Sigmoid colon (tissue), 7 donors: ENCODE measurements around the gene SPTBN4. TPM values are rescaled to one million over a fixed set of nuclear protein-coding genes. Genes with fewer than 3 reads are reported as not detected.
A peak's percentile ranks its signal among the peaks of the same experiment; 100 is the strongest.

ENCODE experiments used
- DNase-seq: peaks from one replicate; pipeline ENCODE4 v3.0.0-alpha.2; 2019
- H3K27ac ChIP-seq, 4 donors: fragments of 200-600 bp; sonication (generic); one replicate each; pipeline ENCODE4 v1.5.1; 2016 to 2019; ENCODE audit warnings: mild to moderate bottlenecking in 1 of 4
- H3K27me3 ChIP-seq, 3 donors: fragments of 200-600 bp; sonication (generic); one replicate each; pipeline ENCODE4 v1.5.1; 2019; ENCODE audit warnings: mild to moderate bottlenecking in 1 of 3
- H3K36me3 ChIP-seq, 4 donors: fragments of 200-600 bp; sonication (generic); one replicate each; pipeline ENCODE4 v1.5.1; 2016 to 2019
- H3K4me1 ChIP-seq, 4 donors: fragments of 200-600 bp; sonication (generic); one replicate each; pipeline ENCODE4 v1.5.1; 2017 to 2019
- H3K4me3 ChIP-seq, 4 donors: fragments of 200-600 bp; sonication (generic); one replicate each; pipeline ENCODE4 v1.5.1; 2017 to 2019; ENCODE audit warnings: mild to moderate bottlenecking in 2 of 4, moderate library complexity in 1 of 4
- H3K9me3 ChIP-seq, 4 donors: fragments of 200-600 bp in 3 of 4; sonication (generic) in 3 of 4; one replicate each; pipeline versions ENCODE4 v1.5.1 to v1.6.1; 2013 to 2019
- EP300 ChIP-seq, 4 donors: sonication (generic); formaldehyde crosslinking; IDR thresholded peaks; one replicate each; pipeline ENCODE4 v1.6.1; 2017; ENCODE audit warnings: antibody characterized with exemption in 4 of 4
- POLR2A ChIP-seq, 2 donors: fragments of 450-650 bp; IDR thresholded peaks; one replicate each; pipeline ENCODE4 v1.6.1; 2016; ENCODE audit warnings: antibody characterized with exemption in 2 of 2, mild to moderate bottlenecking in 2 of 2, moderate library complexity in 2 of 2
- POLR2AphosphoS5 ChIP-seq, 4 donors: sonication (generic); formaldehyde crosslinking; IDR thresholded peaks; one replicate each; pipeline ENCODE4 v1.6.1; 2017; ENCODE audit warnings: antibody characterized with exemption in 4 of 4
- WGBS, 2 donors: extraction: QIAGEN DNeasy Blood & Tissue Kit; methylation state at CpG; one replicate each; pipeline ENCODE4 v1.1.7; 2013; 5-methylcytosine and 5-hydroxymethylcytosine counted together
- intact Hi-C: fragments of 100-400 bp; cut with DNase I; formaldehyde crosslinking; loops from one replicate; pipeline ENCODE4 v1.15.1; 2023
- polyA plus RNA-seq, 3 donors: library from polyadenylated mRNA; stranded (reverse); fragments of 200-250 nt; gene quantifications; one replicate each; pipeline ENCODE4 v1.2.3, GENCODE V29; 2013
- total RNA-seq, 4 donors: library from RNA; depleted of rRNA; stranded (reverse); fragments of >200 nt; gene quantifications; one replicate each; pipeline ENCODE4 v1.1.0, GENCODE V29; 2016
- TF ChIP-seq, protein P1 (sequence below), 4 experiments: fragments of 450-650 bp in 3 of 4; fragments of 200-600 bp in 1 of 4; IDR thresholded peaks; one replicate each; pipeline ENCODE4 v1.5.1; 2016 to 2019; ENCODE audit warnings: antibody characterized with exemption in 4 of 4, mild to moderate bottlenecking in 3 of 4, moderate library complexity in 2 of 4
- donor health status: healthy with polysubstance abuse.
- donor health status: Bipolar disorder and iron deficiency.
- donor health status: healthy.

SPTBN4 gene
- total and polyA plus RNA-seq, 7 donors = 0.23 to 5.0 (median 1.8) TPM; not detected in 1

DNA sequence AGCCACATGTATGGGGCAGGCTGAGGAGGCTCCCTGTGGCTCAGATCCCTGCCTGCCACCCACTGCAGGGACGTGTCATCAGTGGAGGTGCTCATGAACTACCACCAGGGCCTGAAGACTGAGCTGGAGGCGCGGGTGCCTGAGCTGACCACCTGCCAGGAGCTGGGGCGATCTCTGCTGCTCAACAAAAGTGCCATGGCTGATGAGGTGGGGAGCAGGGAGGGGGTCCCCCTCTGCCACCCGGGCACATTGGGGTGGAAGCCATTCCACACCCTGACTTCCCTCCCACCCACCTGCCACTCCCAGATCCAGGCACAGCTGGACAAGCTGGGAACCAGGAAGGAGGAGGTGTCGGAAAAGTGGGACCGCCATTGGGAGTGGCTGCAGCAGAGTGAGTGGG is 98.6 kb downstream of the SPTBN4 start:
- peaks cover 0 to 16% (median 12%) of the 10 kb centered on the region in 4 donors for H3K4me1 ChIP-seq
- no peak overlapping the region for H3K27ac ChIP-seq
- H3K27me3 ChIP-seq = peaks cover 14 to 42% (median 32%) of the 10 kb centered on the region in 3 donors
- WGBS, 2 donors = 47 to 77% methylated on average over 7 of the region's 7 CpGs
- DNase-seq = no peak
- TF ChIP-seq, protein P1, sequence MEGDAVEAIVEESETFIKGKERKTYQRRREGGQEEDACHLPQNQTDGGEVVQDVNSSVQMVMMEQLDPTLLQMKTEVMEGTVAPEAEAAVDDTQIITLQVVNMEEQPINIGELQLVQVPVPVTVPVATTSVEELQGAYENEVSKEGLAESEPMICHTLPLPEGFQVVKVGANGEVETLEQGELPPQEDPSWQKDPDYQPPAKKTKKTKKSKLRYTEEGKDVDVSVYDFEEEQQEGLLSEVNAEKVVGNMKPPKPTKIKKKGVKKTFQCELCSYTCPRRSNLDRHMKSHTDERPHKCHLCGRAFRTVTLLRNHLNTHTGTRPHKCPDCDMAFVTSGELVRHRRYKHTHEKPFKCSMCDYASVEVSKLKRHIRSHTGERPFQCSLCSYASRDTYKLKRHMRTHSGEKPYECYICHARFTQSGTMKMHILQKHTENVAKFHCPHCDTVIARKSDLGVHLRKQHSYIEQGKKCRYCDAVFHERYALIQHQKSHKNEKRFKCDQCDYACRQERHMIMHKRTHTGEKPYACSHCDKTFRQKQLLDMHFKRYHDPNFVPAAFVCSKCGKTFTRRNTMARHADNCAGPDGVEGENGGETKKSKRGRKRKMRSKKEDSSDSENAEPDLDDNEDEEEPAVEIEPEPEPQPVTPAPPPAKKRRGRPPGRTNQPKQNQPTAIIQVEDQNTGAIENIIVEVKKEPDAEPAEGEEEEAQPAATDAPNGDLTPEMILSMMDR (IDR thresholded peaks at IDR 0.05) = no peak
- H3K9me3 ChIP-seq = no peaks in the 10 kb centered on the region
- intact Hi-C loops = no loop called here
- H3K36me3 ChIP-seq = no peaks in the 10 kb centered on the region
- no peak overlapping the region for H3K4me3 ChIP-seq

DNA sequence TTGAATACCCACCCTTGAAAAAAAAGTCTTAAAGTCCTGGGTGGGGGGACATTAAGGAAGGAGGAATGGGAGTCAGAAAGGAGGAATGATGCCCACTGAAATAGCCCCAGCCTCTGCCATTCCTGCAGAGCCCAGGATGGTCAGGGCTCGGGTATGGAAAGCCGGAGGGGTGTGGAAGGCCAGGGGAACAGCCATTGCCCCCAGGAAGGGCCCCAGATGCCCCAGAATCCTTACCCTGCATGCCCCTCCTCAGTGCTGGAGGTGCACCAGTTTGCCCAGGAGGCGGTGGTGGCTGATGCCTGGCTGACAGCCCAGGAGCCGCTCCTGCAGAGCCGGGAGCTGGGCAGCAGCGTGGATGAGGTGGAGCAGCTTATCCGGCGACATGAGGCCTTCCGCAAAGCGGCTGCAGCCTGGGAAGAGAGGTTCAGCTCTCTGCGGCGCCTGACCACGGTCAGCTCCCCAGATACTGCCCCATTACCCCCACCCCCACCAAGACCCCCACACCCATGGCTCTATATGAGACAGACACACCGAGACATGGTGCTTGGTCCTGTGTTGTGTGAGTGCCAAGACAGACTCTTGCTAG is 99.2 kb downstream of the SPTBN4 start:
- no peak for DNase-seq
- Histone ChIP-seq H3K4me1 (peaks cover 0 to 18% (median 13%) of the 10 kb centered on the region in 4 donors), H3K27me3 (peaks cover 14 to 42% (median 32%) of the 10 kb centered on the region in 3 donors), H3K27ac (no peak overlapping the region), H3K4me3 (no peak overlapping the region), H3K36me3 (no peaks in the 10 kb centered on the region), H3K9me3 (no peaks in the 10 kb centered on the region)
- intact Hi-C loops = no loop called here
- TF ChIP-seq EP300 (IDR thresholded peaks at IDR 0.05) (no peak), POLR2A (IDR thresholded peaks at IDR 0.05) (no peak), POLR2AphosphoS5 (IDR thresholded peaks at IDR 0.05) (no peak)
- TF ChIP-seq, protein P1 (IDR thresholded peaks at IDR 0.05) = no peak
- WGBS, 2 donors = 39 to 79% methylated on average over 14 of the region's 14 CpGs

DNA sequence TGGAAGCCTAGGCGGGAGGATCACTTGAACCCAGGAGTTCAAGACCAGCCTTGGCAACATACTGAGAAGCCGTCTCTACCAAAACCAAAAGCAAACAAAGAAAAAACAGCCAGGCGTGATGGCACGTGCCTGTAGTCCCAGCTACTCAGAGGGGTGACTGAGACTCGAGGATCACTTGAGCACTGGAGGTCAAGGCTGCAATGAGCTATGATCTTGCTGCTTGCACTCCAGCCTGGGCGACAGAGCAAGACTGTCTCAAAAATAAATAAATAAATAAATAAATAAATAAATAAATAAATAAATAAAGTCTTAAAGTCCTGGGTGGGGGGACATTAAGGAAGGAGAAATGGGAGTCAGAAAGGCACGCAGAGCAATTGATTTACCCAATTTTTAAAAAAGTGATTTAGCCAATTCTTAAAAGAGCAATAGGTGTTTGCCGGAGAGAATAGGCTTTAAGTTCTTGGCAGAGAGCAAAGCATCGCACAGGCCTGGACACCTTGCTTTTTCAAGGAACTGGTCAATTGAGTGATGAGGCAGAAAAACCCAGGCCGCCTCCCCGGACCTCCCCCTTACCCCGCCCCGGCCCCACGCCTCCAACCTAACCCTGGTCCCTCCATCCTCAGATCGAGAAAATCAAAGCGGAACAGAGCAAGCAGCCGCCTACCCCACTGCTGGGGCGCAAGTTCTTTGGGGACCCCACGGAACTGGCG is 100.4 kb downstream of the SPTBN4 start:
- no peak for TF ChIP-seq POLR2AphosphoS5 (IDR thresholded peaks at IDR 0.05)
- TF ChIP-seq, protein P1 (IDR thresholded peaks at IDR 0.05) = no peak
- TF ChIP-seq EP300 (IDR thresholded peaks at IDR 0.05) = no peak
- TF ChIP-seq POLR2A (IDR thresholded peaks at IDR 0.05) = no peak
- no peak overlapping the region for H3K27ac ChIP-seq
- H3K9me3 ChIP-seq = no peaks in the 10 kb centered on the region
- no peak for DNase-seq
- H3K4me3 ChIP-seq = peak overlapping the region in 3 of 4 donors; percentile 19 to 36 (median 30)
- intact Hi-C loops = no loop called here
- H3K4me1 ChIP-seq = peaks cover 0 to 18% (median 13%) of the 10 kb centered on the region in 4 donors
- 17 to 22% methylated on average over 20 of the region's 20 CpGs for WGBS, 2 donors
- no peaks in the 10 kb centered on the region for H3K36me3 ChIP-seq
- H3K27me3 ChIP-seq = peaks cover 14 to 42% (median 32%) of the 10 kb centered on the region in 3 donors

DNA sequence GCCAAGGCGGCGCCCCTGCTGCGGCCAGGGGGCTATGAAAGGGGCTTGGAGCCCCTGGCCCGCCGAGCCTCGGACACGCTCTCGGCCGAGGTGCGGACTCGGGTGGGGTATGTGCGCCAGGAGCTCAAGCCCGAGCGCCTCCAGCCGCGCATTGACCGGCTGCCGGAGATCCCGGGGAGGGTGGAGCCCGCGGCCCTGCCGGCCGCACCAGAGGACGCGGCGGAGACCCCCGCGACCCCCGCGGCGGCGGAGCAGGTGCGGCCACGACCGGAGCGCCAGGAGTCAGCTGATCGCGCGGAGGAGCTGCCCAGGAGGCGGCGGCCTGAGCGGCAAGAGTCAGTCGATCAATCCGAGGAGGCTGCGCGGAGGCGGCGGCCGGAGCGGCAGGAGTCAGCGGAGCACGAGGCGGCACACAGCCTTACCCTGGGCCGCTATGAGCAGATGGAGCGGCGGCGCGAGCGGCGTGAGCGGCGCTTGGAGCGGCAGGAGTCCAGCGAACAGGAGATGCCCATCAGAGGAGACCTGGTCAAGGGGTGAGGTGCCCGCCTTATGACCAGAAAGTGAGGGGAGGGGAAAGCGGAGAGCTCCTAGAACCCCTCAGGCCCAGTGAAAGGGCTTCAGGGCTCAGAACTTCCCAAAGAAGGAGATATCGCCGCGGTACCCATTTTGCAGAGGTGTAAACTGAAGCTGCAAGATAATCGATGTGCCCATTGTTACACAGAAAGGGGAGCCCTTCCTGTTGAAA is 101.1 kb downstream of the SPTBN4 start:
- TF ChIP-seq, protein P1 (IDR thresholded peaks at IDR 0.05) = no peak
- no peak for TF ChIP-seq POLR2AphosphoS5 (IDR thresholded peaks at IDR 0.05)
- no peak for TF ChIP-seq POLR2A (IDR thresholded peaks at IDR 0.05)
- no peak for TF ChIP-seq EP300 (IDR thresholded peaks at IDR 0.05)
- Histone ChIP-seq H3K36me3 (no peaks in the 10 kb centered on the region), H3K27ac (no peak overlapping the region), H3K4me1 (peaks cover 0 to 18% (median 13%) of the 10 kb centered on the region in 4 donors), H3K9me3 (no peaks in the 10 kb centered on the region), H3K27me3 (peaks cover 14 to 42% (median 32%) of the 10 kb centered on the region in 3 donors), H3K4me3 (peak overlapping the region in 3 of 4 donors; percentile 19 to 36 (median 30))
- WGBS, 2 donors = 9 to 14% methylated on average over 70 of the region's 70 CpGs
- intact Hi-C loops = no loop called here
- DNase-seq = no peak
